GM19238 (cell line): ENCODE measurements around the gene HDHD3.
"Not testable (repeated sequence)": the region's sequence is repeated elsewhere in the genome, so short reads cannot be mapped to it uniquely, and the experiment has no call there.

Experiments
- DNase-seq: peaks from one replicate; pipeline ENCODE4 v3.0.0; 2011; ENCODE audit warnings: low spot score; ENCODE audit not compliant: insufficient read length

Gene HDHD3

GRCh38 chr9:113376634-113377567 lies at the start of gene HDHD3:
HDHD3 (minus strand) TSS chr9:113376986; CDS start chr9:113374354, 2,632 bp downstream.
- peak; percentile 71 for DNase-seq

- no peak for DNase-seq
Observed at GRCh38 chr9:113425072-113425471, 48.3 kb upstream of the HDHD3 start.

GRCh38 chr9:113421726-113422125 lies 44.9 kb upstream of the HDHD3 start:
- no peak for DNase-seq

- no peak for DNase-seq
Observed at GRCh38 chr9:113417370-113417769, 40.6 kb upstream of the HDHD3 start.

GRCh38 chr9:113416149-113416721 lies 39.4 kb upstream of the HDHD3 start:
- DNase-seq = peak; percentile 62

- peak; percentile 79 for DNase-seq
Observed at GRCh38 chr9:113410207-113410864, 33.5 kb upstream of the HDHD3 start, which contains the start of the genes C9orf43 and POLE3. C9orf43 (plus strand) TSS chr9:113410747; CDS start chr9:113413494, 2,747 bp downstream. POLE3 (minus strand) TSS chr9:113410675; CDS start chr9:113410293, 382 bp downstream.

- DNase-seq = no peak
Observed at GRCh38 chr9:113409883-113410206, 33.1 kb upstream of the HDHD3 start.

GRCh38 chr9:113409481-113409880 lies 32.7 kb upstream of the HDHD3 start:
- no peak for DNase-seq

GRCh38 chr9:113406873-113407511 lies 30.2 kb upstream of the HDHD3 start:
- DNase-seq = peak; percentile 27

- not testable (repeated sequence) for DNase-seq
Observed at GRCh38 chr9:113406353-113406752, 29.6 kb upstream of the HDHD3 start.

GRCh38 chr9:113403646-113404045 lies 26.9 kb upstream of the HDHD3 start:
- DNase-seq = no peak

GRCh38 chr9:113401027-113401792 lies 24.4 kb upstream of the HDHD3 start, which contains the start of gene ALAD:
ALAD (minus strand) TSS chr9:113401284; CDS start chr9:113393559, 7,725 bp downstream.
- peak; percentile 96 for DNase-seq

- no peak for DNase-seq
Observed at GRCh38 chr9:113399646-113400200, 22.9 kb upstream of the HDHD3 start.

- DNase-seq = no peak
Observed at GRCh38 chr9:113398796-113399195, 22.0 kb upstream of the HDHD3 start.

GRCh38 chr9:113397203-113397631 lies 20.4 kb upstream of the HDHD3 start:
- DNase-seq = no peak

GRCh38 chr9:113395000-113395861 lies 18.4 kb upstream of the HDHD3 start:
- DNase-seq = no peak

GRCh38 chr9:113393281-113393680 lies 16.5 kb upstream of the HDHD3 start:
- no peak for DNase-seq

GRCh38 chr9:113391917-113392316 lies 15.1 kb upstream of the HDHD3 start:
- DNase-seq = no peak
